Effector memory CD4-positive, alpha-beta T cell (primary cell): ENCODE results near the gene PCBP4.

ENCODE experiments used
- DNase-seq, 3 donors: peaks; one replicate each; pipeline ENCODE4 v3.0.0-alpha.2; 2020
- H3K27ac ChIP-seq: 2 replicates; pipeline ENCODE4 v1.7.0; 2013; ENCODE audit warnings: mild to moderate bottlenecking, low read length, moderate library complexity; ENCODE audit not compliant: insufficient read depth, poor library complexity, severe bottlenecking
- H3K27me3 ChIP-seq: replicated peaks from 2 replicates; pipeline ENCODE4 v1.7.0; 2013; ENCODE audit warnings: mild to moderate bottlenecking, low read length; ENCODE audit not compliant: insufficient read depth, control insufficient read depth, poor library complexity, severe bottlenecking
- H3K36me3 ChIP-seq: 2 replicates; pipeline ENCODE4 v1.7.0; 2013; ENCODE audit warnings: mild to moderate bottlenecking, low read length, moderate library complexity; ENCODE audit not compliant: control insufficient read depth, insufficient read depth
- H3K4me1 ChIP-seq: 2 replicates; pipeline ENCODE4 v1.7.0; 2013; ENCODE audit warnings: low read length, mild to moderate bottlenecking; ENCODE audit not compliant: control insufficient read depth, insufficient read depth, poor library complexity, severe bottlenecking
- H3K4me3 ChIP-seq: 2 replicates; pipeline ENCODE4 v1.7.0; 2013; ENCODE audit warnings: low read length, low read depth, mild to moderate bottlenecking; ENCODE audit not compliant: insufficient read depth, poor library complexity, severe bottlenecking
- H3K9me3 ChIP-seq: 2 replicates; pipeline ENCODE4 v1.7.0; 2013; ENCODE audit warnings: mild to moderate bottlenecking, low read length, moderate library complexity; ENCODE audit not compliant: control insufficient read depth

PCBP4 gene

DNA sequence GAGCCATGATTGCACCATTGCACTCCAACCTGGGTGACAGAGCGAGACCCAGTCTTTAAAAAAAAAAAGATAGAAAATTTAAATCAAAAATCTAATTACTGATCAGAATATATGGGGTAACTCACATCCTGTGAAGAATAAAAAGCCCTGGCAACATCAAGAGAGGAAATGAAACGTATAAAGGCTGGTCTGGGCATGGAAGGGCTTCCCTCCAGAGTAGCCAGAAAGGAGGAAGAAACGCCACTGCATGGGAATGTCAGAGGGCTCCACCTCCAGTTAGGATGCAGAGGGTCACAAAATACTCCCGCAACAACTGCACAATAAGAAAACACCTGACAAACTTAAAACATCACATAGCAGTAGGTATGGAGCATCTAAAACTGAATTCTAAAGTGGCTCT lies 59.2 kb downstream of the PCBP4 start:
- Histone ChIP-seq H3K27ac (no peak overlapping the region), H3K36me3 (no peaks in the 10 kb centered on the region), H3K4me3 (no peak overlapping the region), H3K27me3 (no peaks in the 10 kb centered on the region), H3K9me3 (no peaks in the 10 kb centered on the region), H3K4me1 (no peaks in the 10 kb centered on the region)
- no peak for DNase-seq
